Testis (tissue), 2 donors: ENCODE results near the gene CAMK2G.

Experiments used
- POLR2A ChIP-seq: fragments of 450-650 bp; IDR thresholded peaks from one replicate; pipeline ENCODE4 v1.6.1; 2017; ENCODE audit warnings: antibody characterized with exemption, mild to moderate bottlenecking, moderate library complexity
- TF ChIP-seq, protein P1 (sequence below), 3 experiments: fragments of 450-650 bp in 2 of 3; fragments of 200-600 bp in 1 of 3; sonication (generic) in 1 of 3; IDR thresholded peaks; one replicate each; pipeline ENCODE4 v1.5.1; 2016 to 2019; ENCODE audit warnings: antibody characterized with exemption in 3 of 3, mild to moderate bottlenecking in 2 of 3, moderate library complexity in 1 of 3

DNA sequence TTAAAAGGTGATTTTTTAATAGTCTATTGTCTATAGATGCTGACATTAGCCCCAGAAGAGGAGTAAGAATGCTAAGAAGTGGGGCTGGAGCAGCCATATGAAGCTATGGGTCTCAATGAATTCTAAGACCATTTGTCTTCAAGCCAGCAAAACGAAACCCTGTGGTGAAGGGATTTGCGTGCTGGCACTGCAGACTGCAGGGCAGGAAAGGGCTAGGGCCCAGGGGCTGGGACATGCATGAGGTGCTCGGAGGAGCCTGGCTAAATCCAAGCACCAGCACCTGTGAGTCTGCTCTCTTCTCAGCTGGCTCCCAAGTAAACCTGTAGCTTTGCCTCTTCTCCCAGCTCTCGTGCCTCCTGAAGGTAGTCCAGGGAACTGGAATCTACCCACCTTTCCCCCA, 61.7 kb downstream of the CAMK2G start:
- TF ChIP-seq, protein P1, sequence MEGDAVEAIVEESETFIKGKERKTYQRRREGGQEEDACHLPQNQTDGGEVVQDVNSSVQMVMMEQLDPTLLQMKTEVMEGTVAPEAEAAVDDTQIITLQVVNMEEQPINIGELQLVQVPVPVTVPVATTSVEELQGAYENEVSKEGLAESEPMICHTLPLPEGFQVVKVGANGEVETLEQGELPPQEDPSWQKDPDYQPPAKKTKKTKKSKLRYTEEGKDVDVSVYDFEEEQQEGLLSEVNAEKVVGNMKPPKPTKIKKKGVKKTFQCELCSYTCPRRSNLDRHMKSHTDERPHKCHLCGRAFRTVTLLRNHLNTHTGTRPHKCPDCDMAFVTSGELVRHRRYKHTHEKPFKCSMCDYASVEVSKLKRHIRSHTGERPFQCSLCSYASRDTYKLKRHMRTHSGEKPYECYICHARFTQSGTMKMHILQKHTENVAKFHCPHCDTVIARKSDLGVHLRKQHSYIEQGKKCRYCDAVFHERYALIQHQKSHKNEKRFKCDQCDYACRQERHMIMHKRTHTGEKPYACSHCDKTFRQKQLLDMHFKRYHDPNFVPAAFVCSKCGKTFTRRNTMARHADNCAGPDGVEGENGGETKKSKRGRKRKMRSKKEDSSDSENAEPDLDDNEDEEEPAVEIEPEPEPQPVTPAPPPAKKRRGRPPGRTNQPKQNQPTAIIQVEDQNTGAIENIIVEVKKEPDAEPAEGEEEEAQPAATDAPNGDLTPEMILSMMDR (IDR thresholded peaks at IDR 0.05) = no peak
- TF ChIP-seq POLR2A = no peak
